WERI-Rb-1 (cell line): ENCODE results near the gene TSPAN15.

ENCODE experiments used
- DNase-seq: peaks from one replicate; pipeline ENCODE4 v3.0.0-alpha.2; 2020
- H3K27ac ChIP-seq: fragments of 250-450 bp; sonication (Bioruptor Pico); 2 replicates; pipeline ENCODE4 v1.5.1; 2020; ENCODE audit warnings: mild to moderate bottlenecking, moderate library complexity
- H3K27me3 ChIP-seq: fragments of 250-450 bp; sonication (Bioruptor Pico); 2 replicates; pipeline ENCODE4 v1.5.1; 2021; ENCODE audit warnings: mild to moderate bottlenecking, low read depth, moderate library complexity; ENCODE audit not compliant: insufficient read depth, severe bottlenecking
- H3K36me3 ChIP-seq: fragments of 250-450 bp; sonication (Bioruptor Pico); 2 replicates; pipeline ENCODE4 v1.5.1; 2020; ENCODE audit warnings: mild to moderate bottlenecking, moderate library complexity
- H3K4me3 ChIP-seq: 2 replicates; pipeline ENCODE4 v1.5.1; 2011; ENCODE audit warnings: low read depth, mild to moderate bottlenecking, control low read depth, low read length
- H3K9me3 ChIP-seq: fragments of 250-450 bp; sonication (Bioruptor Pico); 2 replicates; pipeline ENCODE4 v1.5.1; 2021; ENCODE audit warnings: mild to moderate bottlenecking, moderate library complexity; ENCODE audit not compliant: severe bottlenecking
- TF ChIP-seq, protein P1 (sequence below): IDR thresholded peaks from 2 replicates; pipeline ENCODE4 v1.5.1; 2011; ENCODE audit warnings: low read depth, mild to moderate bottlenecking, control low read depth, inconsistent platforms, low read length

TSPAN15 gene

DNA sequence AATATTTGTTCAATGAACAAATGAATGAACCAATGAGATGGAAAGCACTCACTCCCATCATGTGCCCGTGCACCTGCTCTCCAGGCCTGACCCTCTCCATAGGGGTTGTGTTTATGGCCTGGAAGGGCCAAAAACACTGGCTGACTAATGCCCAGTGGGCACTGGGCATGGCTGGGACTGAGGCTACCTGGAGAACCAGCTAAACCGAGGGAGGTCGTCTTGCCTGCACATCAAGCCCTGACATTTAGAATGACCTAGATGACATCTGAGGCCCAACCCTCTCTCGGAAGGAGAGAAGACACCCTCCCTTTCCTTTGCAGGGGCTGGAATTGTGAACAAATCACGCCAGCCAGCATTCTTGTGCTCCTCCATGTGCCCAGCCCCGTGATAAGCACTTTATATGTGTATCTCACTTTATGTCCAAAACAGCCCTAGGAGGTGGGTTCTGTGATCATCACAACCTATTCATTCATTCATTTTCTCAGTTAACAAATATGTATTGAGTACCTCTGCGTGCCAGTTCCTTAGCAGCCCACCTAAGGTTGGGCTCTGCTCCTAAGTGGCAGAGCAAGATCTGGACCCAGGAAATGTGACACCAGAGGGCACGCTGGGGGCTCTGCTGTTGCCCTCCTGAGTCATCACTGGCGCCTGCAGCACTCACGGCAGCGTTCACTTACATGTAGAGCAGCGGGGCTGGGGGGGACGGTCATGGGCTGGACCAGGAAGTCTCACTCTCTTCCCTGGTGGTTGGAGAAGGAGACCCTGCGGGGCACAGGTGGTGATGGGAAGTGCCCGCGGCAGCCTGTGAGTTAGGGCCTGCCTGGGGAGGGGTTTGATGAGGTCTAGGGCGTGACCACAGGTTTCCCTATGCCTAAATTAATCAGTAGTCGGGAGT lies 52.0 kb downstream of the TSPAN15 start:
- no peak for DNase-seq
- TF ChIP-seq, protein P1, sequence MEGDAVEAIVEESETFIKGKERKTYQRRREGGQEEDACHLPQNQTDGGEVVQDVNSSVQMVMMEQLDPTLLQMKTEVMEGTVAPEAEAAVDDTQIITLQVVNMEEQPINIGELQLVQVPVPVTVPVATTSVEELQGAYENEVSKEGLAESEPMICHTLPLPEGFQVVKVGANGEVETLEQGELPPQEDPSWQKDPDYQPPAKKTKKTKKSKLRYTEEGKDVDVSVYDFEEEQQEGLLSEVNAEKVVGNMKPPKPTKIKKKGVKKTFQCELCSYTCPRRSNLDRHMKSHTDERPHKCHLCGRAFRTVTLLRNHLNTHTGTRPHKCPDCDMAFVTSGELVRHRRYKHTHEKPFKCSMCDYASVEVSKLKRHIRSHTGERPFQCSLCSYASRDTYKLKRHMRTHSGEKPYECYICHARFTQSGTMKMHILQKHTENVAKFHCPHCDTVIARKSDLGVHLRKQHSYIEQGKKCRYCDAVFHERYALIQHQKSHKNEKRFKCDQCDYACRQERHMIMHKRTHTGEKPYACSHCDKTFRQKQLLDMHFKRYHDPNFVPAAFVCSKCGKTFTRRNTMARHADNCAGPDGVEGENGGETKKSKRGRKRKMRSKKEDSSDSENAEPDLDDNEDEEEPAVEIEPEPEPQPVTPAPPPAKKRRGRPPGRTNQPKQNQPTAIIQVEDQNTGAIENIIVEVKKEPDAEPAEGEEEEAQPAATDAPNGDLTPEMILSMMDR, result no peak

GRCh38 chr10:69503896-69504265 lies 52.6 kb downstream of the TSPAN15 start:
- Histone ChIP-seq H3K27me3 (no peaks in the 10 kb centered on the region), H3K27ac (no peak overlapping the region), H3K4me3 (no peak overlapping the region), H3K36me3 (no peaks in the 10 kb centered on the region), H3K9me3 (no peaks in the 10 kb centered on the region)
- DNase-seq, result no peak
- TF ChIP-seq, protein P1, result no peak

More for the DNA sequence above, 52.0 kb downstream of the TSPAN15 start:
- no peaks in the 10 kb centered on the region for H3K9me3 ChIP-seq
- no peaks in the 10 kb centered on the region for H3K27me3 ChIP-seq
- H3K36me3 ChIP-seq, result no peaks in the 10 kb centered on the region; the same call in 1 of the 2 replicates
- no peak overlapping the region for H3K4me3 ChIP-seq
- H3K27ac ChIP-seq, result no peak overlapping the region

DNA sequence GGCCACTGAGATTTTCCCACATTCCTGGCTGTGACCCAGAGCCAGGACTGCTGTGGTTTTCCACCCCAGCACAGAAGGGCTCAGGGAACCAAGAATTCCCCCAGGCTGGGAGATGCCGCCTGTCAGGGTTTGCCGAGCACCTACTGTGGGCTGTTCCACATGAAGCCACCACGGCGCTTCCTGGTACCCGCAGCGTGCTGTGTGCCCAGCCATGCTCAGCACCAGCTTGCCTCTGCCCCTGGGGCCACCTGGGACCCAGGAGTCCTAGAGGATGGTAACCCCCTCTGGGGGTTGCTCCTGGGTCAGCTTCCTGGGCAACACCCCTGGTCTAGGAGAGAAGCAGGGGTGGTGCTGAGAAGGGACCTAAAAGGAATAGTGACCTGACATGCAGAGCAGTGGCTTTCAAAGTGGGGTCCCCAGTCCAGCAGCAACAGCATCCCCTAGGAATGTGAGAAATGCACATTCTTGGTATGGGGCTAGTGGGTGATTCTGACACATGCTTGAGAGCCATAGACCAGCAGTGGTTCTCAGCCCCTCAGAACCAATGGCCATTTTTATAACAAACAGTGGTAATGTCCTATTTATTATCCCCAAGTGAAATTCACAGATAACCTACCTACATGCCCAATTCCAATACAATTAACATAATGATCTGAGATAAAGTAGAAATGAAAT lies 53.4 kb downstream of the TSPAN15 start:
- H3K4me3 ChIP-seq, result no peak overlapping the region
- H3K9me3 ChIP-seq, result no peaks in the 10 kb centered on the region
- no peak for DNase-seq
- TF ChIP-seq, protein P1, result no peak
- no peaks in the 10 kb centered on the region for H3K36me3 ChIP-seq
- no peaks in the 10 kb centered on the region for H3K27me3 ChIP-seq
- no peak overlapping the region for H3K27ac ChIP-seq

DNA sequence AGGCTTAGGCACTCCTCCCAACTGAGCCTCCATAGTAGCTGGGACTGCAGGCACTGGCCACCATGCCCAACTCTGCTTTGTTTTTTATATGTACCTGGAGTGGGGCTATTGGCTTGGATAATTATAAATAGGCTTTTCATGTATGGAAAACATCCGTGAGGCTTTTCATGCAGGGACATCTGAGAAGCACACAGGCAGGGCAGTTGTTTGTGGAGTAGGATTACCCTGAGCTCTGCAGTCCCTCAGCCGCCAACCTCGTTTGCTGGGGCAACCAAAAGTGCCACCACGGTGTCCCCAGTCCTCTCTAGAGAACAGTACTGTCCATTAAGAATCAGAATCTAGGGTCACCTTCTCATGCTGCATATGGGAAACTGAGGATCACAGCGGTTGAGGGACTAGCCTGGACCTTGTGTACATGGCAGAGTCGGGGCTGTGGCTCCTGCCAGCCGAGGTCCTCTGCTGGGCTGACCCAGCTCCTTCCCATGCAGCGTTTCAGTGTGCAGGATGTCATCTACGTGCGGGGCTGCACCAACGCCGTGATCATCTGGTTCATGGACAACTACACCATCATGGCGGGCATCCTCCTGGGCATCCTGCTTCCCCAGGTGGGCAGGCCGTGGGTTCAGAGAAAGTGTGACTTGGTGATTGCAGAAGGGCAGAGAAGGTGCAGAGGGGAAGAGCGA lies 54.5 kb downstream of the TSPAN15 start:
- no peak for DNase-seq
- H3K27ac ChIP-seq, result no peak overlapping the region
- TF ChIP-seq, protein P1, result no peak

GRCh38 chr10:69506487-69506833 lies 55.2 kb downstream of the TSPAN15 start:
- Histone ChIP-seq H3K27ac (no peak overlapping the region), H3K27me3 (no peaks in the 10 kb centered on the region), H3K4me3 (no peak overlapping the region), H3K9me3 (no peaks in the 10 kb centered on the region), H3K36me3 (no peaks in the 10 kb centered on the region)
- TF ChIP-seq, protein P1, result no peak
- DNase-seq, result no peak

More for the DNA sequence above, 54.5 kb downstream of the TSPAN15 start:
- Histone ChIP-seq H3K36me3 (no peaks in the 10 kb centered on the region), H3K4me3 (no peak overlapping the region), H3K27me3 (no peaks in the 10 kb centered on the region), H3K9me3 (no peaks in the 10 kb centered on the region)
